HG03439 (cell line): ENCODE measurements around the gene LRRTM2.
"Not testable (repeated sequence)": the region's sequence is repeated elsewhere in the genome, so short reads cannot be mapped to it uniquely, and the experiment has no call there.

ENCODE experiments used
- ATAC-seq: cut with Tn5 transposase; IDR thresholded peaks from one replicate; pipeline ENCODE4 v1.9.1; 2021; ENCODE audit warnings: mild to moderate bottlenecking, moderate library complexity; ENCODE audit not compliant: unreplicated experiment

LRRTM2 gene

DNA sequence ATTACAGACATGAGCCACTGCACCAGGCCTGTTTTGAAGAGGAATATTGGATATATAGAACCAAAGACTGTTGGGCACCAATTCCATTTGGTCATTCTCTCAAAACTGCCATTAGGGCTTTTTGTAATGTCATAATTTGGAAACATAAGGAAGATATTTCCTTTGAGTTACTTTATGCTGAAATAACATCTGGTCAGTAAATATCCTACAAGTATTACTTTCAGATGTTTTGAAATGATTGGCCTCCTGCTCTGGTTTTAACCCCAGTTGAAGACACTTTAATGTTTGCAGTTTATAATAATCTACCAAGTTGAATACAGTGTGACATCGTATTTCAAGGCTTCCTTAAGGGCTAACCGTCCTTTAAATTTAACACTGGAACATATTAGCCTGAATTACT lies 33.6 kb downstream of the LRRTM2 start:
- no peak for ATAC-seq

DNA sequence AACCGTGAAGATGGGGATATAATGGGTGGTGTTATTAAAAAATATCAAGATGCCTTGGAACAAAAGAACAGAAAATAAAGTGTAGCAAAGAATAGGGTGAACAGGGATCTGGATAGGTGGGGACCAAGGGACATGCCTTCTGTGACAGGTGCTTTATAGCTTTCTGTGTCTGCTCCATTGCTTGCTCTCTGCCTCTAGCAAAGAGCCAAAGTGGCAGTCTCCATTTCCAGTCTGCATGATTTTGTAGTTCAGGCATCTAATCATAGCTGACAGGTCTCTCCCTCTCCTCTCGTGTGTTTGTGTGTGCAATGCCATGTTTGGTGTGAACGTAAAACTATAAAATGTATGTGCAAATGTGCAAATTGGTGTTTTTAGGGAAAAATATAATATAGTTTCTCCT lies 35.0 kb downstream of the LRRTM2 start:
- ATAC-seq, result no peak

DNA sequence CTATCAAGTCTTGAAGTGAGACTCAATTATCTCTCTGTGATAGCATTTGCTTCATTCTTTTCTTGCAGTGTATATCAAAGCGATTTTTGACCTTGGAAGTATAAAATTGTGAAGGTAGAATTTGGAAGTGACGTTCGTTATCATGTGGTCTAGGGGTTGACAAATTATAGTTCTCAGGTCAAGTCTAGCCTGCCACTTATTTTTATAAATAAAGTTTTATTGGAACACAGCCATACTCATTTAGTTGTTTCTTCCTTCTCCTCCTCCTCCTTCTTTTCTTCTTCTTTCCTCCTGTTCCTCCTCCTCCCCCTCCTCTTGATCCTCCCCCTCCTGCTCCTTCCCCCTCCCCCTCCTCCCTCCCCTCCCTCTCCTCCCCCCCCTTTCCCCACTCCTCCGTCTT lies 38.0 kb downstream of the LRRTM2 start:
- ATAC-seq, result no peak

- ATAC-seq, result not testable (repeated sequence)
Observed at GRCh38 chr5:138834853-138835252, 40.3 kb downstream of the LRRTM2 start.

GRCh38 chr5:138833726-138834480 lies 41.2 kb downstream of the LRRTM2 start:
- no peak for ATAC-seq

GRCh38 chr5:138833080-138833479 lies 42.1 kb downstream of the LRRTM2 start:
- ATAC-seq, result no peak

GRCh38 chr5:138832218-138832617 lies 42.9 kb downstream of the LRRTM2 start:
- no peak for ATAC-seq

DNA sequence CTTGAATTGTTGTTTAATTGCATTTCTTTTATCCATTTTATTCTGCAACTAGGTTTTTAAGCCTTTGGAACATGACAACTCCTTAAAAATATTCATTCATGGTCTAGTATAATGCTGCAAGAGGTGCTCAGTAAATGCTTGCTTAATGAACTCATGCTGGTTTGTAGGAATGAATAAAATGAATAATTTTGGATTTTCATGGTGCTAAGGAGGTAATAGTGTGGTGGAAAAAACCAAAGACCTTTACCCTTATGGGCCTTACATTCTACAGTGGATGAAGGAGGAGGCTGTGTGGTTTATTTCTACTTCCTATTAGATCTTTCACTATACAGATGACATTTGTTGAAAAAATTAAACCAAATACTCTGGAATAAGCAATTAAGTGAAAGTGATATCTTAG lies 43.4 kb downstream of the LRRTM2 start:
- no peak for ATAC-seq

DNA sequence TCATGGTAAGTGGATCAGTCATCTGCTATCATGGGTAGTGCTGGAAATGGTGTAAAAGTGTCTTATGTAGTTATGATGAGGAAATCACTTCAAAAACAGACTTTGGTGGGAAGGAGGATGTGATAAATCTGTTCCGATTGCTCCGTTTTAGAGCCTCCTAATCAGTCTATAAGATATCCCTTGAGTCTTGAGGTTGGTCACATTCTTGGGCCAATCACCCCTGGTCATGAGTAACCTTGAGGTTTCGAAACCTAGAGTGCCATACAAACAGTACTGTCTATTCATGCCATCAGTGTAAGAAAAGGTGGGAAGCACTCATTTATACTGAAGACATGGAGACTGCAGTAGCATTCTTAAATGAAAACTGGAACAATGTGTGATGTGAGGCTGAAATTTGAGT lies 45.8 kb downstream of the LRRTM2 start:
- no peak for ATAC-seq

DNA sequence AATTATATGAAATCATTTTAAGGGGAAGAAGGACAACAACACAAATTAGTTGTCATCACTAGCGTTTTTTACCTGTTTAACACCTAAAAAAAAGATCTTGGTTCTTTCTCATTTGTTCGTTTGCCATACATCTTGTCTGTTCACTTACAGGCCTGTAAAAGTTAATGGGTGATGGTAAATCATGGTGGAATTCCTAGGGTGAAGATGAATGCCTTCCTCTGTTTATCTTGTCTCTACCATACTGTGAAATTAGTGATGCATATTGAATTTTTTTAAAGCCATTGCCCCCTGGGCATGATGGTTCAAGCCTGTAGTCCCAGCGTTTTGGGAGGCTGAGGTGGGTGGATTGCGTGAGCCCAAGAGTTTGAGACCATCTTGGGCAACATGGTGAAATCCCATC lies 46.6 kb downstream of the LRRTM2 start:
- no peak for ATAC-seq

GRCh38 chr5:138824924-138825863 lies 49.9 kb downstream of the LRRTM2 start:
- no peak for ATAC-seq

GRCh38 chr5:138824516-138824915 lies 50.6 kb downstream of the LRRTM2 start:
- ATAC-seq, result no peak

DNA sequence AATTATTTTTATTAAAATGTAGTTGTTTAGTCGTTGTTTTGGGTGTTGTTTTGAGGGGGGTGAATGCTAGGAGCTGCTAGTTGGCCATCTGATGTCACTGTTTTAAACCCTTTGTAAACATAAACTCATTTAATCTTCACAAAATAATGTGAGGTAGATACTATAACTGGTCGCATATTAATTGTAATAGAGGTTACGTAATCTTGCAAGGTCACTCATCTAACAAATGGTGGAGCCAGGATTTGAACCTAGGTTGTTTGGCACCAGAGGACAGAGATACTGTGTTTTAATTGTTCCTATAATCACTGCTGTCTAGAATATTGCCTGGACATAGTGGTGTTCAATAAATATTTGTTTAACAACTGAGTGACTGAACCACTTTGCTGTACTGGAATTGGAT lies 54.4 kb downstream of the LRRTM2 start:
- no peak for ATAC-seq

DNA sequence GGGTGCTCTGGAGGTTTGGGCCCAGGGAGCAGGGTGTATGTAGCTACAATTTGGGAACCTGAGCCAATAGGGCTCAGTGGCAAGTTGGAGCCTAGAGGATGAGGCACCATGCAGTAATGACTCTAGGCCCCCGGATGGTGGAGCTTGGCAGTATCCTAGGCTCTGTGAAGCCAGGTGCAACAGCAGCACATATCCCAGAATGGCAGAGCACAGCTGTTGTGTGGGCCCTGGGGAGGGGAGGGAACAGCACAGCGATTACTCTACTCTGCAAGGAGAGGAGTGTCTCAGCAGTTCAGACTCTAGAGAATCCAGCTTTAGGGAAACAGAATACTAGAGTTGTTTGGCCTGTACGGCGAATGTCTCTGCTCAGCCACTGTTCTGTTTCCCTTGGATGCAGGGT lies 56.1 kb downstream of the LRRTM2 start:
- no peak for ATAC-seq
